GM18499 (cell line): ENCODE measurements around the gene ABCC4.

Source experiments
- ATAC-seq: cut with Tn5 transposase; IDR thresholded peaks from one replicate; pipeline ENCODE4 v1.9.1; 2021; ENCODE audit warnings: moderate number of reproducible peaks; ENCODE audit not compliant: insufficient read depth, unreplicated experiment

ABCC4 gene

DNA sequence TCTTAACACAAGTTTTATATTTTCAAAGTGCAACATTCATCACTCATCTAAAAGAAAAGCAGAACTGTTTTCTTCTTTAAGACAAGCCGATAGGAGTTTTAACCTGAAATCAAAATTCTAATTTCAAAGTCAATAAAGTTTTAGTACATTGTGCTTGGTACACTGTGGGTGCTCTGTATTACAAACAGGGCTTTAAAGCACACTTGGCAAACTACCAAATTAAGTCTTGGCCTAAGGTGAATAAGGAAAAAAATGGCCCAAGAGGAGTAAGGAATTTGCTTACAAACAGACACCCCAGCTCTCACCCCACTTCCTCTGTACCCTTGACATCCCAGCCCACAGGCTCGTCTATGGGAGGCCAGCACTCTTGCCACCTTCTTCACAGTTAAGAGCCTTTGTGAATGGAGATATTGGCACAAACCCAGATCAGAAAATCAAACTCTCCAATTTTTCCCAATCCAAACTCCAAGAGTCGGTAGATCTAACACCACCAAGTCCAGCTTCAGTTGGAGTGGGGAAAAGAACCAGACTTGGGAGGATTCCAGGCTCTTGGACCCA lies 66.0 kb downstream of the ABCC4 start:
- ATAC-seq: no peak

DNA sequence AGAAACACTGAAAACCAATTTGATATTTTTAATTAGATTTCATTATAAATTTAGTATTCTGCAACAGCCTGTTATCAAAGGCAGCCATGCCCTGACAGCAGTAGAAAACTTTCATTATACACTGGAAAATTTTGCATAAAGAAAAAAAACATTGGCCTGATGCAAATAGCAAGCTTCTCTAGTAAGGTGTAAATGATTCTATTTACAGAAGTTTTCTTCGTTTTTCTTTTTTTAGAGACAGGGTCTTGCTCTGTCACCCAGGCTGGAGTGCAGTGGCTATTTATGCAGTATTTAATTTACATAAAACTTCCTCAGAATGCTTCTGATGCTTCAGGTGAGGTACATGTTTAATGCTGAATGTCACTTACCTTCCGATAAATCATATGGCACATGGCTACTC lies 67.0 kb downstream of the ABCC4 start:
- ATAC-seq: peak; percentile 81

DNA sequence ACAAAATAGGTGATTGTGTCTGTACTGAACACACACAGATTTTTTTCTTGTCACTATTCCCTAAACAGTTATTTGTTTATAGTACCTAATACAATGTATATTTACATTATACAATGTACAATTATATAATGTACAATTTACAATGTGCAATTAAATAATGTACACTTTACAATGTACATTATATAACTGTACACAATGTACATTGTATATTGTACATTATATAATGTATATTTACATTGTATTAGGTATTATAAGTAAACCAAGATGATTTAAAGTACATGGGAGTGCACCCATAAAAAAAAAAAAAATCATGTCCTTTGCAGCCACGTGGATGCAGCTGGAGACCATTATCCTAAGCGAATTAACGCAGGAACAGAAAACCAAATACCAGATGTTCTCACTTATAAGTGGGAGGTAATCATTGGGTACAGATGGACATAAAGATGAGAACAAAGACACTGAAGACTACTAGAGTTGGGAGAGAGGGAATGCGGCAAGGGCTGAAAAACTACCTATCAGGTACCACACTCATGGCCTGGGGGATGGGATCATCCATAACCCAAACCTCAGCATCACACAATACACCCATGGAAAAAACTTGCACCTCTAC lies 68.1 kb downstream of the ABCC4 start:
- no peak for ATAC-seq

DNA sequence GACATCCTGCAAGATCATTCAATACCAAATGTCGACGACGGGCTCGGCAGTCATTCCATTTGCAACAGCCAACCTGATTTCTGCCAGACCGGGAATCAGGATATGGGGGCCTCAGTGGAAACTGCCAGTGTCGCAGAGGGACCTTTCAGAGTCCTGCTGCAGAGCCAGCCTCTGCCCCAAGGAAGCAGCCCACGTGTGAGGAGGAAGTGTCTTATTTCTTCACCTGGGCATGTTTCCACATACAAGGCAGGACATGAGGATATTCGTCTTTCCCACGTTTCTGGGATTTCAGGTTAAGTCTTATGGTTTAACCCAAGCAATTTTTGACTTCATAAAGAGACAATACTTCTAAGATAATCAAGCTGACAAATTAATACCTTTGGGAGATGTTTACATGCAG lies 69.9 kb downstream of the ABCC4 start:
- no peak for ATAC-seq

DNA sequence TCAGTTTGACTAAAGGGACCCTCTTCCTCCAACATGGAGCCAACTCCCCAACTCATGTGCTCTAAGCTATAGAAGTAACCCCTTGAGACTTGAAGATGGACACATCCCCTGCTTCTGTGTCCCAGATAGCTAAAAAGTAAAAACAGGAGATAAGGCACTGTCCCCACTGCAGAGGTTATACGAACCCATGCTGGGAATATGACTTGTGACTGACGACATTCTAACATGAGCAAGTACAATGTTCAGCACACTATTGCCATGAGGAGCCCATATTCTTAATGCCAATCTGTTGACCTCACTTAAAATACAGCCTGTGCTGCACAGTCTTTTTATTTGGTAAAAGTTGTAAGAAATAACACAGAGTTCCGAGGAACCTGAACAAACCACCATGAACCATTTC lies 71.4 kb downstream of the ABCC4 start:
- ATAC-seq: no peak

DNA sequence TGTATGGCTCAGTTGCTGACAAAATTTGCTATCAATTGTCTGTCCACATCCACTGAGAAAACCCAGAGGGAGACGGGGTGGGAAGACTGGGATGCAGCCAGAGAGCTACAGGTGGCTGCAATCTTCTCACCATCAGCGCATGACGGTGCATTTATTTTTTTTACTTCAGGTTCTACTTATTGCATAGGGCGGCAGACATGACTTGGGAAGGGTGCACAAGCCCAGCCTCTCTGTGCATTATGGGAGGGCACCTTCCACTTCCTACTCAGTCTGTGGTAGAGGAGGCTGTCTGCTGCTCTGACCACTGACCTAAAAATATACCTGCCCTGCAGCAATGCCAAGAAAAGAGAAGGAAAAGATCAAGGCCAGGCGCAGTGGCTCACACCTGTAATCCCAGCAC lies 73.1 kb downstream of the ABCC4 start:
- no peak for ATAC-seq

DNA sequence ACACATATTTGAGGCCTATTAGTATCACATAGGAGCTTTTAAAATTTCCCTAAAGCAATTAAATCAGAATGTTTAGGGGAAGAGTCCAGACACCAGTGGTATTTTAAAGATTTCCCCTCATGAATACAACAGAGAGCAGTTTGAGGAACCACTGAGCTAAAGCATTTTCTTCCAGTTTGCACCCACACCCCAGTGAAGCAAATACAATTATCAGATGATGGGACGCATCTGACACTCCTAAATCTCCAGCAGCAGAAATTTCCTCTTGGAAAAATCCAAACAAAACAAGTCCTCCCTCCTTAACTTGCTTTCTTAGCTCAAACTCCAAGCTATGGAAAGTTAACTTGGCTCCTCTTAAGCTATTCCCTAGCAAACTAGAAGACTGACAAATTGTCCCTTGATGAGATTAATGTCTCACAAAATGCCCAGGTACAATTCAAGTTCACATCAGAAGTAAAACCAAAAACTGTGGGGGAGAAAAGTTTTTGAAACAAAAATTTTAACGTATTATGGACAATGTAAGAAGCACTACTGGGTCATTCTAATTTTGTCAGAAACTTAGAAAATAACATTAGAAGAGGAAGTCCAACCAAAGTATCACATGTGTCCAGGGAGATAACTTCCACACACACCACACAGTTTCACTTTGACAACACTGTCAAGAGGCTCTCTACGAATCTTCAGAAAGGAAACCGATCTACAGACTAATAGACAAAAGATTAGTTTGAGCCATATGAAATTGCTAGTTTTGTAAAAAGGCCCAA lies 74.1 kb downstream of the ABCC4 start:
- peak; percentile 87 for ATAC-seq

DNA sequence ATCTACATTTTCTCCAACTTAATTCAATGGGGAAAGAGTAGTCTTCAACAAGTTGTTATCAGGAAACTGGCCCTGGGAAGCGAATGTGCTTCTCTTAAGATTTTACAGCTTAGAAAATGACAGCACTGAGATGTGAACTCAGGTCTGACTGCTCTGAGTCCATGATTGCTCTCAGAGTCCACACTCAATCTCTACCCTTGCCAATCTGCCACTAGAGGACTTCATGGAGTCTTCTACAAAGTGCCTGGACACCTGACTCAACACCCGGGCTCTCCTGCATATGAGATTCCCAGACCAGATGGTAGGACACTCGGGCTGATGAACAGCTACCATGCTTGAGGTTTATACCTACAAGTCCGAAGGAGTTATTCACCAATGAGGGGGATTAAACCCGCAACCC lies 74.8 kb downstream of the ABCC4 start:
- ATAC-seq: no peak

DNA sequence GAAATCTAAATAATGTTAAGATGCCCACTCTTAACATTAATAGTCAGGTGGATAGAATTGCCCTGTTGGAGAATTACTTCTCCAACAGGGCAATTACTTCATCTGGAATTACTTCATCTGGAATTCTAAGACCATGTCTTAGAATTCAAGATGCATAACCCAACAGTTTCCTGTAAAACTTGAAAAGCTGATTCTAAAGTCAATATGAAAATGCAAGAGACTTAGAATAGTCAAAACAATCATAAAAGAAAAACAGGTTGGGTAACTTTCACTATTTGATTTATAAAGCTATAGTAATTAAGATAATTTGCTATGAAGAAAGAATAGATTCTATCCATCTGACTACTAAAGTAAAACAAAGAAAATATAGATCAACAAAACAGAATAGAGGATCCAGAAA lies 75.2 kb downstream of the ABCC4 start:
- ATAC-seq: no peak

DNA sequence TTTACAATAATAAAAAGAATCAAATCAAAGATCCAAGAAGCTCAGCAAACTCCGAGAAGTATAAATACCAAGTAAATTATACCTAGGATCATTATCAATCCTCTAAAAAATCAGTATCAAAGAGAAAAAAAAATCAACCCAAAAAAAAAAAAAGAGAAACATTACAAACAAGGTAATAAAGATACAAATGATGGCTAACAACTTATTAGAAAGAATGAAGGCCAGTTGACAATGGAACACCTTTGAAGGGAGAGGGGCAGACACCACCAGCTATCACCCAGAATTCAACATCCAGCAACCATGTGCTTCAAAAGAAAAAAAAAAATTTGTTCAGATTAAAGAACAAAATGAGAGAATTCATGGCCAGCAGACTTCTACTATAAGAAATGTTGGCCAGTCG lies 77.2 kb downstream of the ABCC4 start:
- ATAC-seq: no peak

DNA sequence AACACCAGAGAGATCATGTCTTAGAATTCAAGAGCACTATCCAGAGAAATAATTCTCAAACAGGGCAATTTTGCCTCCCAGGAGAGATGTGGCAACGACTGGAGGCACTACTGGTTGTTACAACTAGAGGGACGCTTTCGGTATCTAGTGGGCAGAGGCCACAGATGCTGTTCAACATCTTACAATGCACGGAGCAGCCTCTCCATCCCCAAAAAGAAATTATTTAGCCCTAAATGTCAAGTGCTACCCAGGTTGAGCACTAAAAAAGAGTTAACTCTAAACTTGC lies 78.6 kb downstream of the ABCC4 start:
- ATAC-seq: no peak

DNA sequence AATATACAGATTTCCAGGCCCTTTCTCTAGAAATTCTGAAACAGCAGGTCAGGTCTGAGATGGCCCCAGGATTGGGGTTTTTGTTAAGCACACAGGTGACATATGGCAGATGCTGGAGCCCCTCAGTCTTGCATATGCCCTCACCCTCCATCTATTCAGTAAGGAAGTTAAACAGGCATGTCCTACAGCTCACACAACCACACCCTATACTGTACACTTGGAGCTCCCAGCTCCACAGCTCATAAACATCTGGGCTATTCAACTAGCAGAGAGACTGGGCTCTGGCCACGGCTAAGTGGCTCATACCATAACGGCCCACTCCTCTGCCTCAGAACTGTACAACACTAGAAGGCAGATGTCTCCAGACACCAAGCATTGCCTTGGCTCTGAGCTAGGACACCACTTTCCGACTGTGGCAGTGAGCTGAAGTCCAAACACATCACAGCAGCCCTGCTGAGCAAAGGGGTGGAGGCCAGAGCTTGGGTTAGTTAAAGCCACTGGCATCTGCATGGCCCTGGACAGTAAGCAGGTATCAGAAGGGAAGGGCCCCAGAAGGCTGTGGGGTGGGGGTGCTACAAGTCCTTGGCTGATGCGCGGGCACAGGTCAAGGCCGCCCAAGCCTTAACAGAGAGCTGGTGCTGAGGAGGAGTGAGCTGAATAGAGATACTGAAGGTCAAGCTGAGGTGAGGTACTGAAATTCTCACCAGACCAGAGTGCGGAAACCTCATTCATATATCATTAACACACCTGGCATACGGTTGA lies 79.1 kb downstream of the ABCC4 start:
- no peak for ATAC-seq

DNA sequence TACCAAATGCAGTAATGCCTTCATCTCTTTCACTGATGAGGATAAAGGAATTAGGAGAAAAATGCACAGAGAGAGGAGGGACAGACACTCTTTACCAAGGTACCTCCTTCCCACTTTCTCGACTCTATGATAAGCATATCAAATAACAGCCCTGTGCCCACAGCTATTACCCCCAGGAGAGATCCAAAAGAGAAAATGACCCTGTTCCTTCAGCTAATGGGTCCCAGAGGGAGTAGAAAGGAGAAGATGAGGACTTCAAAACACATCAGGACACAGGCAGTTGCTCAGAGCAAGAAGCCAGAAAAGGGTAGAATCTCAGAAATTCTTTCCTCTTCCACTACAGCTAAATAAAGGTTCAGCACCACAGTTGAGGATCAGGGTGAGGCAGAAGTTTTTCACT lies 80.6 kb downstream of the ABCC4 start:
- no peak for ATAC-seq

DNA sequence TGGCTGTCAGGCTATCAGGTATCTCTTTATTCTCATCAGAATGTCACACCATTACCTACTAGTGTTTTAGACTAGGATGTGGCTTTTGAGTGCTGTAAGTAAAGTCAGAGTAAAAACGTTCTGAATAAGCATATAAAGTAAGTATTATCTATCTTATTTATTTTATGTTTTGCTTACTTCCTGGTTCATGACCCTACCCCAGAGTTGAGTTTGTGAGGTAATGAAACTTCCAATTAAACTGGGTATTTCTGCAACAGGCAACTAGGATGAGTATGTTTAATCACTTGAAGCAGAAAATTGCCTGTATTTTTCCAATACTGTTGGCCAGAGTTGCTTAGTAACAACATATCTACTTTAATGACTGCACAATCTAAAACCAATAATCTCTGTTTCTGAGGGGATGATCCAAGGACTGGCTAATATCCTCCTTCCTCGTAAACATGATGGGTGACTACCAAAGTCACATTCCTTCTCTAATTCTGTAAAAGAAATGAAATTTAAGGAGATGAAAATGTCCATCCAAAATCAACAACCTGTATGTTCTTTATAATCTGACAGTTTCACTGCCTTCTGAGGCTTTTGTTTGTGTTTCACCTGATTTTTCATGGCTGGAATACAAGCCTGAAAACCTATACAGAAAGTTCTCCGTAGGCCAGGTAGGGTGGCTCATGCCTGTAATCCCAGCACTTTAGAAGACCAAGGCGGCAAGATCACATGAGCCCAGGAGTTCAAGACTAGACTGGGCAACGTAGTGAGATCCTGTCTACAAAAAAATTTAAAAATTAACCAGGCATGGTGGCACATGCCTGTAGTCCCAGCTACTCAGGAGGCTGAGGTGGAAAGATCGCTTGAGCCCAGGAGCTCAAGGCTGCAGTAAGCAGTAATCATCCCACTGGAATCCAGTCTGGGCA lies 83.1 kb downstream of the ABCC4 start:
- ATAC-seq: no peak

DNA sequence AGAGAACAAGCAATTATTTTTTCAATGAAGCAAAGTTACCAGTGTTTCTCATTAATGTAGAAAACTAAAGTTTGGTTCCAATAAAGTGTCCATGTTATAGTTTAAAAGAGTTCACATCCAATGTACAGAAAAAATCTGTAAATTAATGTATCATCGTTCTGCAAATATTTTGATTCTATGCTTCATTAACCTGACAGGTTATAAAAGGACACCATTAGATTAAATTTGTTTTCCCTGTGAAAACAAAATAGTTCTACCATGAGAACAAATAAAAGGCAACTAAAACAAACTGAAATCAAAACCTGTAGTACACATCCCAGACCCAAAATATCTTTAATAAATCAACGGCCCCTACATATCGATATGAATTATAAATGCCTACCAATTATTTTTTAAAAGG lies 85.1 kb downstream of the ABCC4 start:
- no peak for ATAC-seq

DNA sequence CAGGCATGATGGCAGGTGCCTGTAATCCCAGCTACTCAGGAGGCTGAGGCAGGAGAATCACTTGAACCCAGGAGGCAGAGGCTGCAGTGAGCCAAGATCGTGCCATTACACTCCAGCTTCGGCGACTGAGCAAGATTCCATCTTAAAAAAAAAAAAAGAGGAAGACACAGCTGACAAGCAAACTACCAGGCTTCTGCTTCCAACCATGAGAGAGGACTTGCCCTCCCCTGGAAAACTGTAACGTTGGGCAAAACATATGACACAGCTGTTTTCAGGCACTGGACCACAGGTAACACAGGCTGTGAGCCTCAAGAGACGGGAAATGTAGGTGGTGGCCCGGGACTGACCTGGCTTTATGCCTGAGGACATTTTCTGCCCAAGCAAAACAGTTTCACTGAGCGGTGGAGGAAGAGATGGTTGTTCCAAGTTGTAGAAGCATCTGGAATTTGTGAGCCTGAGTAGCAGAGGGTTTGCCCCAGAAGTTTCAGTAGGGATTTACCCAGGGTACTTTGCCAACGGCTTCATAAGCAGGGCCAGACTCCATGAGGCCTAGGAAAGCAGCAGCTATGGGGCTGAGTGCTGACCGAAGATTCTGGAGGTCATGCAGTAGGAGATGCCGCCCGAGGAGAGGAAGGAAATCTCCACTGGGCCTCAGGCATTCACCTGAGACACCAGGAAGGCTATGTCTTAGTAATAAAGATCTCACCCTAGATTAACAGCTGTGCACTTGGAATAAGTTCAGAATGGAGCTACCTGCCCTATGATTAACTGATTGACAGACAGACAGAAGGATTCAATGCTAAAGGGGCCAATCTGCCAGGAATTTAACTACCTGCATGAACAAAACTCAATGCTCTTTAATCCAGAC lies 88.0 kb downstream of the ABCC4 start:
- no peak for ATAC-seq

DNA sequence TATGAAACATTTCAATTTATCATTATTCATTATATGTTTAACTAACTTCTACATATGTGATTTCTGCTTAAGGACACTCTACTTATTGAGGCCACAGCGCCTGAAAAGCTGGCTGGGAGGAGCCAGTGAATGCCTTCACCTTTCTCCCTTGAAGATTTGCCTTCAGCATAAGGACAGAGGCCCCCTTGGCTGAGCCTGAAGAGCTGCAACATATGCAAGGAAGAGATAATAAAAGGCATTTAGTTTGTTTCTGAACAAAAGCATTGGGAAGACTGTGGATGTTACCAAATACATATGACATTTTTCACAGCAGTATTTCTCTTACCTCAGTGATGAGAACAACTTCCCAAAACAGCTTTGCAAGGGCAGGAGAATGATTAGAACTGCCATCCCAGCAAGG lies 92.1 kb downstream of the ABCC4 start:
- ATAC-seq: no peak

DNA sequence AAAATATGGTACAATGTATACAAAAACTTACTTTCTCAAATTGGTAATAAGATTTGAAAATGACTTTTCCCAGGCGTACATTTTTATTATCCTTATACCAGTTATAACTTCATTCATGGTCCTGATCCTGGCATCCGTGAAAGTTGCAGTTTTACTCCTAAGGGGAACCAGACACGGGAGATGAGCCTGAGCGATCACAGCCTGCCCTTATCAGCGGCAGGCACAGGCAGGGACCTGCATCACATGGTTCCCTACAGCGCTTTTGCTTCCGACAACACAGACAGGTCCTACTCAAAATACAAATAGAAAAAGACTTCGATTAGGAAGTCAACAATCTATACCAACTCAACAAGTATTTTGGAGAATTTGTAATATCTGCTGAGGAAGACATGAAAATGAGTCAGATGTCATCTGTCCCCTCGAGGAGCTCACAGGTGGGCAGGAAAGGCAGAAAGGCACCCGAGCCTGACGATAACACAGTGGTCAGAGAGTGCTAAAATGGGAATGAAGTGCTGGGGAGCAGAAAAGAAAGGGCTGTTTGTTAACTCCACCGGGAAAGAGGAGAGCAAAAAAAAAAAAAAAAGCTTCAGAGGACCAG lies 93.4 kb downstream of the ABCC4 start:
- peak; percentile 60 for ATAC-seq

DNA sequence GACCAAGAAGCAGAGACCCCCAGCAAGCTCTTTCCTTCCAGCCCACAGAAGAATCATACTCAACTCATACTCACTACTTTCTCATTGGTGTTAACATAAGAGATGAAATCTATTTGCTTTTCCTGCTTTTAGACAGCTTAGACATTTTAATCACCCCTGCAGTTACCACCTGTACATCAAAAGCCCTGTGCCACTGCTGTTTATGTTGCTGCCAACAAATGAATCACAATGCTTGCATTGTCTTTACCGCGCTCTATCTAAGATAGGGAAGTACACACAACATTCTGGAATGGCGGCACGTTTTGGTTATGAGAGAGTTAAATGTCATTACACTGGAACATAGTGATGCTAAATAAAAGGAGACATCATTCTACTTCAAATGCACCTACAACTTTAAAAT lies 95.1 kb downstream of the ABCC4 start:
- no peak for ATAC-seq
